ENCODE data around the gene TUSC1.

TUSC1 gene

GRCh38 chr9:25629231-25629630, 49.0 kb downstream of the TUSC1 start:
- H3K4me3 ChIP-seq (ENCODE audit: low read depth, low read length), result no peak overlapping the region
- no peak for TF ChIP-seq CTCF (IDR thresholded peaks at IDR 0.05; ENCODE audit: borderline replicate concordance, insufficient read depth, low read depth, low read length)
